Measurements from ENCODE around the gene RIMBP3C. TPM values are rescaled to one million over a fixed set of nuclear protein-coding genes. Genes with fewer than 3 reads are reported as not detected.
"Not testable (repeated sequence)": the region's sequence is repeated elsewhere in the genome, so short reads cannot be mapped to it uniquely, and the experiment has no call there.

Gene RIMBP3C
- total RNA-seq, 1 experiment from 2014 or later: 0.44 TPM

GRCh38 chr22:21596356-21597135 is 45.3 kb upstream of the RIMBP3C start:
- POLR2A ChIA-PET, H3K4me3 Mint-ChIP-seq: not testable (repeated sequence)
- H3K36me3 Mint-ChIP-seq: peaks cover 30% of the 10 kb centered on the region

GRCh38 chr22:21594865-21595452 is 43.7 kb upstream of the RIMBP3C start:
- Mint-ChIP-seq H3K27me3 (ENCODE audit: low read depth) (no peaks in the 10 kb centered on the region; the same call in 1 of the 2 replicates), H3K36me3 (peaks cover 30% of the 10 kb centered on the region), H3K27ac (no peak overlapping the region; the same call in 1 of the 2 replicates), H3K9me3 (no peaks in the 10 kb centered on the region), H3K4me3 (no peak overlapping the region), H3K4me1 (peaks cover 19% of the 10 kb centered on the region)
- POLR2A ChIA-PET: no interaction called here
- ATAC-seq (no peak), DNase-seq (ENCODE audit: low spot score) (no peak)
- CTCF ChIA-PET: interaction anchor here (2.0 kb wide), 1 partner anchor 12 kb away, joined by 6 read pairs; no protein-coding TSS in a partner anchor
- no peak for TF ChIP-seq RELA (CRISPR knock-in tag; IDR thresholded peaks at IDR 0.05; ENCODE audit: borderline replicate concordance)
- TF ChIP-seq AR (CRISPR knock-in tag; IDR thresholded peaks at IDR 0.05): no peak
- no peak for TF ChIP-seq JUN (CRISPR knock-in tag; IDR thresholded peaks at IDR 0.05)
- TF ChIP-seq FOXJ3 (CRISPR knock-in tag; IDR thresholded peaks at IDR 0.05; ENCODE audit: borderline replicate concordance): no peak
- TF ChIP-seq RORB (CRISPR knock-in tag; IDR thresholded peaks at IDR 0.05): no peak
- TF ChIP-seq E2F4 (CRISPR knock-in tag; IDR thresholded peaks at IDR 0.05; ENCODE audit: borderline replicate concordance, low read depth): no peak
- no peak for TF ChIP-seq TEAD4 (CRISPR knock-in tag; IDR thresholded peaks at IDR 0.05)
- no peak for TF ChIP-seq NFATC4 (CRISPR knock-in tag; IDR thresholded peaks at IDR 0.05)
- TF ChIP-seq CTCF (IDR thresholded peaks at IDR 0.05): no peak
- no peak for TF ChIP-seq ZBTB21 (CRISPR knock-in tag; IDR thresholded peaks at IDR 0.05; ENCODE audit: borderline replicate concordance)
- no peak for TF ChIP-seq ZNF512 (CRISPR knock-in tag; IDR thresholded peaks at IDR 0.05; ENCODE audit: borderline replicate concordance)
- TF ChIP-seq SOX15 (CRISPR knock-in tag; IDR thresholded peaks at IDR 0.05): no peak
- no peak for TF ChIP-seq ESRRA (CRISPR knock-in tag; IDR thresholded peaks at IDR 0.05; ENCODE audit: borderline replicate concordance)
- no peak for TF ChIP-seq ZNF281 (CRISPR knock-in tag; IDR thresholded peaks at IDR 0.05)
- TF ChIP-seq HMGXB4 (CRISPR knock-in tag; IDR thresholded peaks at IDR 0.05): no peak
- no peak for TF ChIP-seq CDX4 (CRISPR knock-in tag; IDR thresholded peaks at IDR 0.05; ENCODE audit: borderline replicate concordance)
- TF ChIP-seq FOXK1 (CRISPR knock-in tag; IDR thresholded peaks at IDR 0.05): no peak
- TF ChIP-seq ERG (CRISPR knock-in tag; IDR thresholded peaks at IDR 0.05): no peak

More at GRCh38 chr22:21596356-21597135, 45.3 kb upstream of the RIMBP3C start:
- CTCF ChIA-PET: interaction anchor here (1.3 to 1.8 kb wide), 2 partner anchors 33 to 46 kb away, joined by 4 to 5 read pairs; partner anchors contain the start of gene YDJC
- peak; percentile 35; the same call in 1 of the 2 replicates for TF ChIP-seq ZNF121 (CRISPR knock-in tag; IDR thresholded peaks at IDR 0.05)
- not testable (repeated sequence) for H3K9me3 Mint-ChIP-seq; ATAC-seq; DNase-seq (ENCODE audit: low spot score); H3K27ac Mint-ChIP-seq; H3K27me3 Mint-ChIP-seq (ENCODE audit: low read depth)
- H3K4me1 Mint-ChIP-seq: peaks cover 12% of the 10 kb centered on the region
